ENCODE data around the gene ACSS1. TPM values are rescaled to one million over a fixed set of nuclear protein-coding genes. Genes with fewer than 3 reads are reported as not detected.

Gene ACSS1
- polyA plus RNA-seq, 2 of the 4 experiments (the other 2 are of a cell fraction) = 7.2 to 7.6 TPM

GRCh38 chr20:25088267-25088666, 30.3 kb upstream of the ACSS1 start:
- CTCF ChIA-PET = no interaction called here
- no peak for ATAC-seq
- Histone ChIP-seq H3K4me1 (peaks cover 14% of the 10 kb centered on the region), H3K4me3 (no peak overlapping the region), H3K27ac (no peak overlapping the region), H3K9me3 (0 out of 3 replicates have a peak, but pooled peaks cover 2% of the 10 kb centered on the region), H3K4me2 (no peak overlapping the region)
- no peak for TF ChIP-seq GATA3 (IDR thresholded peaks at IDR 0.05; ENCODE audit: borderline replicate concordance)
- no peak for TF ChIP-seq ZNF302 (CRISPR knock-in tag; IDR thresholded peaks at IDR 0.05)
- TF ChIP-seq CEBPB (IDR thresholded peaks at IDR 0.05) = no peak
- TF ChIP-seq RCOR1 (IDR thresholded peaks at IDR 0.05; ENCODE audit: low read depth, low read length) = no peak
- no peak for TF ChIP-seq EHF (CRISPR knock-in tag; IDR thresholded peaks at IDR 0.05)
- TF ChIP-seq ESRRA (IDR thresholded peaks at IDR 0.05; ENCODE audit: borderline replicate concordance, low read length) = no peak
- no peak for TF ChIP-seq HEYL (CRISPR knock-in tag; IDR thresholded peaks at IDR 0.05)
- no peak for TF ChIP-seq FOSB (CRISPR knock-in tag; IDR thresholded peaks at IDR 0.05)
- no peak for DNase-seq (ENCODE audit: low read depth in 1 of 2, low spot score in 1 of 2)
- no peak for FAIRE-seq
- 61% methylated on average over 6 of the region's 6 CpGs for WGBS (ENCODE audit: missing lambda C conversion rate)
- POLR2A ChIA-PET = no interaction called here

GRCh38 chr20:25087186-25087929, 29.4 kb upstream of the ACSS1 start:
- no peak overlapping the region for H3K27ac ChIP-seq
- H3K9me3 ChIP-seq = 0 out of 3 replicates have a peak, but pooled peaks cover 2% of the 10 kb centered on the region
- DNase-seq (ENCODE audit: low read depth in 1 of 2, low spot score in 1 of 2) (no peak), ATAC-seq (no peak), FAIRE-seq (no peak)
- no peak overlapping the region for H3K4me3 ChIP-seq
- POLR2A ChIA-PET = no interaction called here
- CTCF ChIA-PET = no interaction called here
- WGBS (ENCODE audit: missing lambda C conversion rate) = 76% methylated on average over 4 of the region's 4 CpGs
- H3K4me2 ChIP-seq = no peak overlapping the region
- H3K4me1 ChIP-seq = peaks cover 14% of the 10 kb centered on the region
- no peak for TF ChIP-seq SREBF2 (IDR thresholded peaks at IDR 0.05)
- no peak for TF ChIP-seq EP300 (IDR thresholded peaks at IDR 0.05)
- no peak for TF ChIP-seq BHLHE40 (IDR thresholded peaks at IDR 0.05; ENCODE audit: low read depth, low read length)
- TF ChIP-seq MAFK (IDR thresholded peaks at IDR 0.05; ENCODE audit: partially characterized antibody) = no peak
- no peak for TF ChIP-seq RNF2 (IDR thresholded peaks at IDR 0.05; ENCODE audit: borderline replicate concordance, low read depth)
- TF ChIP-seq CTCF (IDR thresholded peaks at IDR 0.05) = no peak
- TF ChIP-seq TP53 (CRISPR knock-in tag; IDR thresholded peaks at IDR 0.05) = no peak
- TF ChIP-seq ATOH8 (CRISPR knock-in tag; IDR thresholded peaks at IDR 0.05; ENCODE audit: low read depth) = no peak
- TF ChIP-seq USF2 (IDR thresholded peaks at IDR 0.05) = no peak

GRCh38 chr20:25085756-25086495, 28.0 kb upstream of the ACSS1 start:
- DNase-seq (ENCODE audit: low read depth in 1 of 2, low spot score in 1 of 2) (no peak), ATAC-seq (no peak), FAIRE-seq (no peak)
- Histone ChIP-seq H3K4me1 (peaks cover 14% of the 10 kb centered on the region), H3K4me3 (no peak overlapping the region), H3K9me3 (0 out of 3 replicates have a peak, but pooled peaks cover 2% of the 10 kb centered on the region), H3K4me2 (no peak overlapping the region), H3K27ac (no peak overlapping the region)
- TF ChIP-seq RARB (CRISPR knock-in tag; IDR thresholded peaks at IDR 0.05) (no peak), RFX5 (IDR thresholded peaks at IDR 0.05) (no peak), SMC3 (IDR thresholded peaks at IDR 0.05) (no peak), FOSL2 (IDR thresholded peaks at IDR 0.05) (no peak), FOSL2 (CRISPR knock-in tag; IDR thresholded peaks at IDR 0.05) (no peak), EP300 (IDR thresholded peaks at IDR 0.05) (no peak), JUN (IDR thresholded peaks at IDR 0.05) (no peak), ZFP36 (IDR thresholded peaks at IDR 0.05; ENCODE audit: borderline replicate concordance, partially characterized antibody) (no peak), EHMT2 (IDR thresholded peaks at IDR 0.05; ENCODE audit: low read depth) (no peak), EHF (CRISPR knock-in tag; IDR thresholded peaks at IDR 0.05) (no peak), ZNF302 (CRISPR knock-in tag; IDR thresholded peaks at IDR 0.05) (no peak), MAX (IDR thresholded peaks at IDR 0.05) (no peak), HMGXB4 (CRISPR knock-in tag; IDR thresholded peaks at IDR 0.05; ENCODE audit: borderline replicate concordance) (no peak), NPAS2 (CRISPR knock-in tag; IDR thresholded peaks at IDR 0.05; ENCODE audit: borderline replicate concordance) (no peak), POLR2AphosphoS2 (conservative IDR thresholded peaks at IDR 0.05; ENCODE audit: low read length) (no peak)
- WGBS (ENCODE audit: missing lambda C conversion rate) = 76% methylated on average over 10 of the region's 10 CpGs
- ChIA-PET POLR2A (no interaction called here), CTCF (interaction anchor here (0.8 to 2.5 kb wide), 7 partner anchors 19 to 313 kb away, joined by 3 to 12 read pairs (median 3); no protein-coding TSS in a partner anchor)

Measured in A549 (cell line).